B cell (primary cell): ENCODE results near the gene DNAJB5. TPM values are rescaled to one million over a fixed set of nuclear protein-coding genes. Genes with fewer than 3 reads are reported as not detected.

Experiments used
- ATAC-seq: fragments of 200-7000 bp; cut with Tn5 transposase; one replicate; pipeline ENCODE4 v1.10.0; 2021; ENCODE audit warnings: low read depth, mild to moderate bottlenecking, moderate number of reproducible peaks, moderate library complexity
- CTCF ChIA-PET: fragments of 350-600 bp; sonication (Branson Sonifier 250); formaldehyde crosslinking; loops from one replicate; lab custom pipeline; 2021; ENCODE audit warnings: antibody characterized with exemption, inconsistent platforms; lab: Charles Lee
- POLR2A ChIA-PET: fragments of 350-600 bp; sonication (Branson Sonifier 250); formaldehyde crosslinking; loops from one replicate; lab custom pipeline; 2021; ENCODE audit warnings: antibody characterized with exemption; lab: Charles Lee
- DNase-seq: peaks from one replicate; pipeline ENCODE4 v3.0.0; 2013
- H2AFZ ChIP-seq: 2 replicates; pipeline ENCODE4 v1.6.1; 2012; ENCODE audit warnings: mild to moderate bottlenecking, low read depth, low read length; ENCODE audit not compliant: insufficient read depth, poor library complexity, severe bottlenecking
- H3K27ac ChIP-seq, 2 donors: 1 replicate in 1 of 2; 2 replicates in 1 of 2; pipeline ENCODE4 v1.5.1; 2012 to 2013; ENCODE audit warnings: low read length in 2 of 2, mild to moderate bottlenecking in 2 of 2, moderate library complexity in 1 of 2
- H3K27me3 ChIP-seq, 4 experiments: fragments of 200-600 bp in 1 of 4; sonication (generic) in 1 of 4; replicated peaks in 1 of 4; 1 replicate in 2 of 4; 2 replicates in 2 of 4; pipeline versions ENCODE4 v1.6.1 to v1.7.0; 2013 to 2016; ENCODE audit warnings: low read length in 3 of 4, mild to moderate bottlenecking in 2 of 4, mixed read lengths in 1 of 4, moderate library complexity in 1 of 4; ENCODE audit not compliant: insufficient read depth in 4 of 4, control insufficient read depth in 3 of 4; ENCODE audit errors: control extremely low read depth in 1 of 4
- H3K36me3 ChIP-seq, 2 experiments: replicated peaks in 1 of 2; 1 replicate in 1 of 2; 2 replicates in 1 of 2; pipeline versions ENCODE4 v1.6.1 to v1.7.1; 2013; ENCODE audit warnings: low read length in 1 of 2; ENCODE audit not compliant: insufficient read depth in 2 of 2, control insufficient read depth in 1 of 2; ENCODE audit errors: control extremely low read depth in 1 of 2, extremely low read depth in 1 of 2
- H3K4me1 ChIP-seq, 2 donors: fragments of 200-600 bp in 1 of 2; sonication (generic) in 1 of 2; 1 replicate in 1 of 2; 2 replicates in 1 of 2; pipeline versions ENCODE4 v1.5.1 to v1.6.1; 2013 to 2017; ENCODE audit warnings: low read length in 2 of 2; ENCODE audit not compliant: control insufficient read depth in 2 of 2, insufficient read depth in 2 of 2
- H3K4me2 ChIP-seq: replicated peaks from 2 replicates; pipeline ENCODE3; 2012; ENCODE audit warnings: mild to moderate bottlenecking, low read depth, low read length; ENCODE audit not compliant: poor library complexity, severe bottlenecking
- H3K4me3 ChIP-seq, 5 experiments: fragments of 200-600 bp in 1 of 5; sonication (generic) in 1 of 5; 1 replicate in 3 of 5; 2 replicates in 2 of 5; pipeline versions ENCODE4 v1.5.1 to v1.7.0; 2011 to 2016; ENCODE audit warnings: low read length in 4 of 5, mild to moderate bottlenecking in 4 of 5, low read depth in 2 of 5, control low read depth in 1 of 5, moderate library complexity in 1 of 5; ENCODE audit not compliant: insufficient read depth in 1 of 5; ENCODE audit errors: control extremely low read depth in 1 of 5, extremely low read depth in 1 of 5
- H3K79me2 ChIP-seq: fragments of 200-600 bp; sonication (generic); one replicate; pipeline ENCODE4 v1.6.0; 2016; ENCODE audit warnings: low read length; ENCODE audit not compliant: control insufficient read depth, insufficient read depth
- H3K9ac ChIP-seq: fragments of 200-600 bp; sonication (generic); 2 replicates; pipeline ENCODE4 v1.6.1; 2017; ENCODE audit warnings: mild to moderate bottlenecking, low read length, moderate library complexity
- H3K9me3 ChIP-seq, 3 donors: one replicate each; pipeline versions ENCODE4 v1.6.1 to v1.7.1; 2013; ENCODE audit warnings: low read length in 2 of 3; ENCODE audit not compliant: control insufficient read depth in 2 of 3, insufficient read depth in 1 of 3; ENCODE audit errors: control extremely low read depth in 1 of 3
- H4K20me1 ChIP-seq: 2 replicates; pipeline ENCODE4 v1.6.0; 2012; ENCODE audit warnings: mild to moderate bottlenecking, low read length; ENCODE audit not compliant: insufficient read depth, control insufficient read depth, poor library complexity, severe bottlenecking
- H3K27ac Mint-ChIP-seq: one replicate; pipeline ENCODE4 v1.8.0; 2021; ENCODE audit warnings: mixed read lengths
- H3K27me3 Mint-ChIP-seq: one replicate; pipeline ENCODE4 v1.8.0; 2021; ENCODE audit warnings: mixed read lengths
- H3K4me1 Mint-ChIP-seq: one replicate; pipeline ENCODE4 v1.8.0; 2021; ENCODE audit warnings: mixed read lengths
- H3K4me3 Mint-ChIP-seq: one replicate; pipeline ENCODE4 v1.8.0; 2021; ENCODE audit warnings: mixed read lengths
- H3K9me3 Mint-ChIP-seq: one replicate; pipeline ENCODE4 v1.8.0; 2022; ENCODE audit warnings: mixed read lengths; ENCODE audit not compliant: insufficient read depth
- CTCF ChIP-seq: fragments of 200-600 bp; IDR thresholded peaks from one replicate; pipeline ENCODE4 v1.8.0; 2022; ENCODE audit warnings: antibody characterized with exemption, mild to moderate bottlenecking
- EZH2 ChIP-seq: IDR thresholded peaks from 2 replicates; pipeline ENCODE4 v1.6.1; 2012; ENCODE audit warnings: borderline replicate concordance, low read depth, mild to moderate bottlenecking, moderate library complexity, low read length; ENCODE audit not compliant: insufficient read depth, poor library complexity, severe bottlenecking
- WGBS: methylation state at CpG from one replicate; pipeline ENCODE4 v1.1.5; 2013; ENCODE audit warnings: missing lambda C conversion rate; ENCODE audit not compliant: insufficient coverage; 5-methylcytosine and 5-hydroxymethylcytosine counted together
- intact Hi-C: fragments of 100-400 bp; cut with micrococcal nuclease; formaldehyde crosslinking; loops from one replicate; pipeline ENCODE4 v1.10.0; 2022
- polyA plus RNA-seq: library from polyadenylated mRNA; depleted of rRNA; stranded (reverse); fragments of >200 nt; gene quantifications from 2 replicates; pipeline ENCODE4 v1.2.3, GENCODE V29; 2012
- total RNA-seq, 2 donors: library from RNA; stranded (reverse); fragments of 120-200 nt in 1 of 2; gene quantifications; 1 replicate in 1 of 2; 2 replicates in 1 of 2; pipeline versions ENCODE4 v1.2.3 to v1.2.4, GENCODE V29; 2013 to 2022

DNAJB5 gene
- total and polyA plus RNA-seq, 2 donors (not counting 1 experiment from before 2014, with no cell fraction given): 0.94 to 2.4 TPM

GRCh38 chr9:34961574-34962490 lies 27.7 kb upstream of the DNAJB5 start:
- Histone ChIP-seq H3K9ac (no peak overlapping the region), H3K4me1 (peaks cover 9 to 10% of the 10 kb centered on the region in 2 donors), H2AFZ (no peak overlapping the region), H3K36me3 (no peaks in the 10 kb centered on the region), H3K4me3 (no peak overlapping the region), H3K9me3 (peaks cover 0 to 5% (median 0%) of the 10 kb centered on the region in 3 donors), H3K4me2 (no peak overlapping the region), H3K27ac (no peak overlapping the region), H3K79me2 (no peaks in the 10 kb centered on the region), H4K20me1 (no peaks in the 10 kb centered on the region), H3K27me3 (peaks cover 0 to 62% (median 57%) of the 10 kb centered on the region in 4 experiments)
- intact Hi-C loops: no loop called here
- DNase-seq: no peak
- peaks cover 65% of the 10 kb centered on the region for H3K27me3 Mint-ChIP-seq
- TF ChIP-seq EZH2: no peak
- TF ChIP-seq CTCF: no peak
- H3K4me3 Mint-ChIP-seq: no peak overlapping the region
- no peaks in the 10 kb centered on the region for H3K9me3 Mint-ChIP-seq
- WGBS: 50% methylated on average over 5 of the region's 5 CpGs
- ATAC-seq: no peak
- peaks cover 2% of the 10 kb centered on the region for H3K4me1 Mint-ChIP-seq
- H3K27ac Mint-ChIP-seq: no peak overlapping the region
- CTCF ChIA-PET: interaction anchor here (1.6 kb wide), 1 partner anchor 10 kb away, joined by 5 read pairs; no protein-coding TSS in a partner anchor
- POLR2A ChIA-PET: interaction anchor here (0.6 kb wide), 1 partner anchor 11 kb away, joined by 4 read pairs; no protein-coding TSS in a partner anchor

- Histone ChIP-seq H3K4me3 (no peak overlapping the region), H2AFZ (no peak overlapping the region), H3K27me3 (peaks cover 0 to 61% (median 55%) of the 10 kb centered on the region in 4 experiments), H3K9me3 (peaks cover 0 to 5% (median 0%) of the 10 kb centered on the region in 3 donors), H3K9ac (no peak overlapping the region), H4K20me1 (no peaks in the 10 kb centered on the region), H3K27ac (no peak overlapping the region), H3K4me2 (no peak overlapping the region), H3K79me2 (no peaks in the 10 kb centered on the region), H3K36me3 (no peaks in the 10 kb centered on the region), H3K4me1 (peaks cover 5 to 6% of the 10 kb centered on the region in 2 donors)
- TF ChIP-seq CTCF (no peak), EZH2 (no peak)
- Mint-ChIP-seq H3K9me3 (no peaks in the 10 kb centered on the region), H3K4me1 (no peaks in the 10 kb centered on the region), H3K4me3 (no peak overlapping the region), H3K27ac (no peak overlapping the region), H3K27me3 (peaks cover 65% of the 10 kb centered on the region)
- intact Hi-C loops: no loop called here
- no peak for ATAC-seq
- ChIA-PET POLR2A (interaction anchor here (0.6 kb wide), 1 partner anchor 11 kb away, joined by 4 read pairs; no protein-coding TSS in a partner anchor), CTCF (interaction anchor here (1.6 kb wide), 1 partner anchor 9 kb away, joined by 5 read pairs; no protein-coding TSS in a partner anchor)
- no peak for DNase-seq
- 86% methylated on average over 3 of the region's 3 CpGs for WGBS
Observed at GRCh38 chr9:34962546-34962945, 27.0 kb upstream of the DNAJB5 start.
